ENCODE data around the gene PRRC2B. TPM values are rescaled to one million over a fixed set of nuclear protein-coding genes. Genes with fewer than 3 reads are reported as not detected.

The PRRC2B gene
- total RNA-seq, 1 experiment from 2014 or later = 200 TPM

GRCh38 chr9:131402738-131403492 is 9.0 kb downstream of the PRRC2B start:
- CTCF ChIA-PET = no interaction called here
- Histone ChIP-seq H3K27ac (ENCODE audit: low read length) (peak overlapping the region; percentile 79), H3K9me3 (ENCODE audit: control insufficient read depth, insufficient read depth, low read depth, low read length) (no peaks in the 10 kb centered on the region), H3K4me3 (ENCODE audit: low read depth in 2 of 2, low read length in 2 of 2) (peak overlapping the region; percentile 11 to 41), H3K4me1 (ENCODE audit: control insufficient read depth, insufficient read depth, low read length) (peaks cover 74% of the 10 kb centered on the region), H3K27me3 (ENCODE audit: control insufficient read depth, insufficient read depth, low read length) (no peaks in the 10 kb centered on the region), H3K36me3 (ENCODE audit: control insufficient read depth, insufficient read depth, low read length) (no peaks in the 10 kb centered on the region)
- DNase-seq (ENCODE audit: low read depth, low spot score) (no peak), ATAC-seq (peak; percentile 74)
- intact Hi-C loops (cut with micrococcal nuclease; ENCODE audit: unreplicated experiment) = no loop called here
- no TSS peak for BruUV-seq (replicated peaks)
- no peak for TF ChIP-seq POLR2AphosphoS5 (IDR thresholded peaks at IDR 0.05; ENCODE audit: low read depth, low read length)
- TF ChIP-seq TCF7L2 (IDR thresholded peaks at IDR 0.05; ENCODE audit: low read depth, low read length) = no peak
- no peak for TF ChIP-seq SIN3A (IDR thresholded peaks at IDR 0.05; ENCODE audit: borderline replicate concordance, insufficient read depth, low read depth, low read length)
- TF ChIP-seq, protein P1, sequence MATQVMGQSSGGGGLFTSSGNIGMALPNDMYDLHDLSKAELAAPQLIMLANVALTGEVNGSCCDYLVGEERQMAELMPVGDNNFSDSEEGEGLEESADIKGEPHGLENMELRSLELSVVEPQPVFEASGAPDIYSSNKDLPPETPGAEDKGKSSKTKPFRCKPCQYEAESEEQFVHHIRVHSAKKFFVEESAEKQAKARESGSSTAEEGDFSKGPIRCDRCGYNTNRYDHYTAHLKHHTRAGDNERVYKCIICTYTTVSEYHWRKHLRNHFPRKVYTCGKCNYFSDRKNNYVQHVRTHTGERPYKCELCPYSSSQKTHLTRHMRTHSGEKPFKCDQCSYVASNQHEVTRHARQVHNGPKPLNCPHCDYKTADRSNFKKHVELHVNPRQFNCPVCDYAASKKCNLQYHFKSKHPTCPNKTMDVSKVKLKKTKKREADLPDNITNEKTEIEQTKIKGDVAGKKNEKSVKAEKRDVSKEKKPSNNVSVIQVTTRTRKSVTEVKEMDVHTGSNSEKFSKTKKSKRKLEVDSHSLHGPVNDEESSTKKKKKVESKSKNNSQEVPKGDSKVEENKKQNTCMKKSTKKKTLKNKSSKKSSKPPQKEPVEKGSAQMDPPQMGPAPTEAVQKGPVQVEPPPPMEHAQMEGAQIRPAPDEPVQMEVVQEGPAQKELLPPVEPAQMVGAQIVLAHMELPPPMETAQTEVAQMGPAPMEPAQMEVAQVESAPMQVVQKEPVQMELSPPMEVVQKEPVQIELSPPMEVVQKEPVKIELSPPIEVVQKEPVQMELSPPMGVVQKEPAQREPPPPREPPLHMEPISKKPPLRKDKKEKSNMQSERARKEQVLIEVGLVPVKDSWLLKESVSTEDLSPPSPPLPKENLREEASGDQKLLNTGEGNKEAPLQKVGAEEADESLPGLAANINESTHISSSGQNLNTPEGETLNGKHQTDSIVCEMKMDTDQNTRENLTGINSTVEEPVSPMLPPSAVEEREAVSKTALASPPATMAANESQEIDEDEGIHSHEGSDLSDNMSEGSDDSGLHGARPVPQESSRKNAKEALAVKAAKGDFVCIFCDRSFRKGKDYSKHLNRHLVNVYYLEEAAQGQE (IDR thresholded peaks at IDR 0.05; ENCODE audit: insufficient read depth in 1 of 2, low read depth in 2 of 2, low read length in 1 of 2) = no peak
- TF ChIP-seq CTCF (IDR thresholded peaks at IDR 0.05) = no peak
- in situ Hi-C loops (cut with HindIII; ENCODE audit: low pct_unique_long_range_greater_than_20kb, low sequenced_read_pairs) = no loop called here
- POLR2A ChIA-PET = interaction anchor here (0.6 kb wide), 1 partner anchor 28 kb away, joined by 11 read pairs; no protein-coding TSS in a partner anchor

DNA sequence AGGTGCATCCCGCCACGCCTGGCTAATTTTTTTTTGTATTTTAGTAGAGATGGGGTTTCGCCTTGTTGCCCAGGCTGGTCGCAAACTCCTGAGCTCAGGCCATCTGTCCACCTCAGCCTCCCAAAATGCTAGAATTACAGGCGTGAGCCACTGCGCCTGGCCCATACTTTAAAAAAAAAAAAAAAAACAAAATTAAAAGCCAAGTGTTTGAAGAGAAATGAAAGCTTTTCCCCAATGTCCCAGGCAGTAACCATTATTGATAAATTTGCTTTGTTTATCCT is 9.5 kb downstream of the PRRC2B start:
- in situ Hi-C loops (cut with HindIII; ENCODE audit: low pct_unique_long_range_greater_than_20kb, low sequenced_read_pairs) = no loop called here
- no TSS peak for BruUV-seq (replicated peaks)
- intact Hi-C loops (cut with micrococcal nuclease; ENCODE audit: unreplicated experiment) = no loop called here
- H3K36me3 ChIP-seq (ENCODE audit: control insufficient read depth, insufficient read depth, low read length) = no peaks in the 10 kb centered on the region
- H3K9me3 ChIP-seq (ENCODE audit: control insufficient read depth, insufficient read depth, low read depth, low read length) = no peaks in the 10 kb centered on the region
- POLR2A ChIA-PET = interaction anchor here (0.6 kb wide), 1 partner anchor 28 kb away, joined by 11 read pairs; no protein-coding TSS in a partner anchor
- peaks cover 74% of the 10 kb centered on the region for H3K4me1 ChIP-seq (ENCODE audit: control insufficient read depth, insufficient read depth, low read length)
- H3K4me3 ChIP-seq (ENCODE audit: low read depth in 2 of 2, low read length in 2 of 2) = no peak overlapping the region
- no peak for TF ChIP-seq POLR2AphosphoS5 (IDR thresholded peaks at IDR 0.05; ENCODE audit: low read depth, low read length)
- no peak for TF ChIP-seq SIN3A (IDR thresholded peaks at IDR 0.05; ENCODE audit: borderline replicate concordance, insufficient read depth, low read depth, low read length)
- TF ChIP-seq CTCF (IDR thresholded peaks at IDR 0.05) = no peak
- TF ChIP-seq TCF7L2 (IDR thresholded peaks at IDR 0.05; ENCODE audit: low read depth, low read length) = no peak
- TF ChIP-seq, protein P1 (IDR thresholded peaks at IDR 0.05; ENCODE audit: insufficient read depth in 1 of 2, low read depth in 2 of 2, low read length in 1 of 2) = no peak
- no peaks in the 10 kb centered on the region for H3K27me3 ChIP-seq (ENCODE audit: control insufficient read depth, insufficient read depth, low read length)
- ATAC-seq (no peak), DNase-seq (ENCODE audit: low read depth, low spot score) (no peak)
- no peak overlapping the region; the same call in 1 of the 2 replicates for H3K27ac ChIP-seq (ENCODE audit: low read length)
- CTCF ChIA-PET = no interaction called here

Data from Panc1 (cell line).